HepG2 (cell line): ENCODE results near the gene CRAMP1. TPM values are rescaled to one million over a fixed set of nuclear protein-coding genes. Genes with fewer than 3 reads are reported as not detected.

Experiments used
- ATAC-seq: fragments of 200-7000 bp; cut with Tn5 transposase; 3 replicates; pipeline ENCODE4 v1.9.1; 2020; ENCODE audit warnings: mild to moderate bottlenecking, moderate library complexity
- BruUV-seq: library from RNA; stranded (reverse); fragments of 400-500 nt; replicated peaks from 2 replicates; lab custom pipeline; 2021; lab: Mats Ljungman, UMichigan
- CTCF ChIA-PET: fragments of 300-600 bp; formaldehyde crosslinking; extraction: SDS; loops from one replicate; lab custom pipeline; 2021; ENCODE audit warnings: low total read pairs, inconsistent platforms, low intra/inter-chr PET ratio; lab: Yijun Ruan, JAX
- POLR2A ChIA-PET: fragments of 350-600 bp; sonication (Branson Sonifier 250); formaldehyde crosslinking; loops from one replicate; lab custom pipeline; 2020; ENCODE audit warnings: antibody characterized with exemption, inconsistent platforms; lab: Yijun Ruan, JAX
- DNase-seq: peaks from one replicate; pipeline ENCODE4 v3.0.0-alpha.2; 2015; ENCODE audit warnings: low spot score
- FAIRE-seq: peaks from 3 replicates; lab custom pipeline; 2011; peaks lifted over from hg19 to GRCh38; lab: Jason Lieb, UNC
- H2AFZ ChIP-seq: one replicate; pipeline ENCODE4 v1.6.1; 2011; ENCODE audit warnings: low read length, inconsistent platforms
- H3K27ac ChIP-seq: fragments of 300-600 bp; 3 replicates; pipeline ENCODE4 v1.8.0; 2011; ENCODE audit warnings: mixed run types, mild to moderate bottlenecking, mixed read lengths, low read length, inconsistent platforms; ENCODE audit not compliant: insufficient read depth; ENCODE audit errors: extremely low read length
- H3K27me3 ChIP-seq, 2 experiments: fragments of 200-600 bp in 1 of 2; 2 replicates in 1 of 2; 3 replicates in 1 of 2; pipeline versions ENCODE4 v1.6.0 to v1.8.0; 2011; ENCODE audit warnings: low read length in 2 of 2, mild to moderate bottlenecking in 2 of 2, moderate library complexity in 2 of 2, inconsistent platforms in 1 of 2; ENCODE audit not compliant: insufficient read depth in 2 of 2, control insufficient read depth in 1 of 2
- H3K36me3 ChIP-seq, 2 experiments: fragments of 200-600 bp in 1 of 2; replicated peaks in 1 of 2; 2 replicates in 1 of 2; 3 replicates in 1 of 2; pipeline versions ENCODE4 v1.5.1 to v1.8.0; 2011; ENCODE audit warnings: low read length in 2 of 2, inconsistent platforms in 1 of 2; ENCODE audit not compliant: insufficient read depth in 2 of 2, control insufficient read depth in 1 of 2
- H3K4me1 ChIP-seq: 2 replicates; pipeline ENCODE4 v1.5.1; 2012; ENCODE audit warnings: low read length, inconsistent platforms; ENCODE audit not compliant: insufficient read depth
- H3K4me2 ChIP-seq: 2 replicates; pipeline ENCODE4 v1.6.0; 2011; ENCODE audit warnings: low read depth, low read length, inconsistent platforms
- H3K4me3 ChIP-seq, 3 experiments: fragments of 200-600 bp in 1 of 3; sonication (generic), shearing (Covaris generic) in 1 of 3; replicated peaks in 1 of 3; 2 replicates each; pipeline ENCODE4 v1.5.1; 2011 to 2016; ENCODE audit warnings: low read length in 3 of 3, inconsistent platforms in 2 of 3, low read depth in 2 of 3, mild to moderate bottlenecking in 2 of 3, control low read depth in 1 of 3, mixed read lengths in 1 of 3; ENCODE audit not compliant: insufficient read depth in 1 of 3
- H3K79me2 ChIP-seq: one replicate; pipeline ENCODE4 v1.6.1; 2011; ENCODE audit warnings: low read length, inconsistent platforms; ENCODE audit not compliant: insufficient read depth
- H3K9ac ChIP-seq: 2 replicates; pipeline ENCODE4 v1.6.0; 2011; ENCODE audit warnings: mild to moderate bottlenecking, low read depth, low read length, inconsistent platforms; ENCODE audit not compliant: insufficient read depth
- H3K9me3 ChIP-seq: 2 replicates; pipeline ENCODE4 v1.5.1; 2012; ENCODE audit warnings: mild to moderate bottlenecking, low read length
- H4K20me1 ChIP-seq: 2 replicates; pipeline ENCODE4 v1.6.0; 2011; ENCODE audit warnings: inconsistent platforms, mild to moderate bottlenecking, low read length, moderate library complexity; ENCODE audit not compliant: insufficient read depth
- FOSL2 ChIP-seq: sonication (generic); formaldehyde crosslinking; IDR thresholded peaks from 2 replicates; pipeline ENCODE4 v1.4.0; 2020; ENCODE audit warnings: missing genetic modification reagents
- HNF4A ChIP-seq: sonication (generic); formaldehyde crosslinking; IDR thresholded peaks from 2 replicates; pipeline ENCODE4 v1.4.0; 2020; ENCODE audit warnings: missing genetic modification reagents
- HNF4G ChIP-seq, 2 experiments: sonication (generic) in 1 of 2; formaldehyde crosslinking in 1 of 2; IDR thresholded peaks; 2 replicates each; pipeline versions ENCODE4 v1.4.0 to v1.6.1; 2011 to 2020; ENCODE audit warnings: borderline replicate concordance in 2 of 2, low read depth in 2 of 2, mild to moderate bottlenecking in 2 of 2, low read length in 1 of 2, missing genetic modification reagents in 1 of 2, moderate library complexity in 1 of 2
- KDM5B ChIP-seq: sonication (generic); formaldehyde crosslinking; IDR thresholded peaks from 2 replicates; pipeline ENCODE4 v1.4.0; 2020; ENCODE audit warnings: missing genetic modification reagents, mild to moderate bottlenecking, borderline replicate concordance
- MXI1 ChIP-seq: IDR thresholded peaks from 3 replicates; pipeline ENCODE4 v1.6.1; 2012; ENCODE audit warnings: low read depth, low read length, inconsistent platforms, borderline replicate concordance
- RARA ChIP-seq: IDR thresholded peaks from 2 replicates; pipeline ENCODE4 v1.6.1; 2016; ENCODE audit warnings: missing genetic modification reagents, missing compliant biosample characterization
- ZBTB38 ChIP-seq: sonication (generic); formaldehyde crosslinking; IDR thresholded peaks from 2 replicates; pipeline ENCODE4 v1.5.1; 2020; ENCODE audit warnings: mild to moderate bottlenecking, missing genetic modification reagents
- ZNF687 ChIP-seq: sonication (generic); formaldehyde crosslinking; IDR thresholded peaks from 2 replicates; pipeline ENCODE4 v1.5.1; 2020; ENCODE audit warnings: mild to moderate bottlenecking, missing genetic modification reagents, moderate library complexity
- WGBS: methylation state at CpG from one replicate; pipeline ENCODE4 v1.1.6; 2017; ENCODE audit warnings: low lambda C conversion rate; 5-methylcytosine and 5-hydroxymethylcytosine counted together
- in situ Hi-C: cut with HindIII; loops from 2 replicates; pipeline ENCODE4 v1.10.0; 2017; ENCODE audit warnings: low pct_unique_long_range_greater_than_20kb; ENCODE audit not compliant: extremely low pct_ligation_motif_present
- intact Hi-C: fragments of 100-400 bp; cut with micrococcal nuclease; formaldehyde crosslinking; loops from one replicate; pipeline ENCODE4 v1.10.0; 2022; ENCODE audit not compliant: unreplicated experiment
- polyA plus RNA-seq, 8 experiments: library from polyadenylated mRNA; depleted of rRNA in 3 of 8; stranded (reverse) in 7 of 8; unstranded in 1 of 8; fragments of >200 nt; fragmentation: Illumina TruSeq in 4 of 8; extraction: Trizol in 4 of 8; gene quantifications; 2 replicates each; pipeline versions ENCODE4 v1.2.1 to v1.2.3, GENCODE V29; 2011 to 2016; ENCODE audit warnings: low read depth in 4 of 8, missing spikeins in 1 of 8, mixed read lengths in 1 of 8; ENCODE audit not compliant: insufficient read depth in 1 of 8
- total RNA-seq, 5 experiments: library from RNA; depleted of rRNA; stranded (reverse); fragments of >200 nt; fragmentation: Illumina TruSeq; extraction: Trizol; gene quantifications; 2 replicates each; pipeline ENCODE4 v1.2.3, GENCODE V29; 2016; ENCODE audit warnings: low read depth in 1 of 5

CRAMP1 gene
- total and polyA plus RNA-seq, 2 of the 13 experiments (the other 11 are each of a cell fraction or from before 2014, with no cell fraction given) = 6.8 to 9.7 TPM

DNA sequence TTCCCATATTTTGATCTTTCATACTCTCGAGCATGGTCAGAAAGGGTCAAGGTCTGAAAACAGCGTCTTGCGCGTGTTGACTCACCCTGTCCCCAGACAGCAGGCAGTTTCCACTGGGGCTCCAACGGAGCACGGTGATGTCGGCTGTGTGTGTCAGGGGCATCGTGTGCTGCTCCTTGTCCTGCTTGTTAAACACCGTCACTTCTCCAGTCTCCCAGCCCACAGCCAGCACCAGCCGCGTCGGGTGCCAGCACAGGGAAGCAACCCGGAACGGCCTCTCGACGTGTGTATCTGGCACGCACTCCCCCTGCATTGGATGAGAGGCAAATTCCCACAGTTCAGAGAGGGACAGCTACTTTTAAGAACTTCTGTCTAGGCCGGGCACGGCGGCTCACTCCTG lies 9.9 kb upstream of the CRAMP1 start:
- Histone ChIP-seq H3K36me3 (peaks cover 4 to 17% of the 10 kb centered on the region in 2 experiments; a peak in 4 of 5 replicates), H3K9ac (no peak overlapping the region), H3K4me3 (no peak overlapping the region), H3K4me2 (no peak overlapping the region), H3K9me3 (no peaks in the 10 kb centered on the region), H3K4me1 (peaks cover 28% of the 10 kb centered on the region), H3K27ac (no peak overlapping the region), H4K20me1 (no peaks in the 10 kb centered on the region), H3K27me3 (no peaks in the 10 kb centered on the region; a peak in 1 of 5 replicates), H3K79me2 (no peaks in the 10 kb centered on the region), H2AFZ (no peak overlapping the region)
- CTCF ChIA-PET = no interaction called here
- no peak for FAIRE-seq
- intact Hi-C loops (no loop called here), in situ Hi-C loops (no loop called here)
- no peak for DNase-seq
- TF ChIP-seq ZBTB38 (peak; percentile 80), KDM5B (CRISPR knock-in tag) (no peak), HNF4G (IDR thresholded peaks at IDR 0.05; ENCODE audit: borderline replicate concordance, low read depth, low read length) (no peak), HNF4G (CRISPR knock-in tag; IDR thresholded peaks at IDR 0.05; ENCODE audit: borderline replicate concordance, low read depth) (no peak), ZNF687 (CRISPR knock-in tag) (0 out of 2 replicates have a peak, but pooled peaks have one; percentile 12), HNF4A (CRISPR knock-in tag) (peak; percentile 5; the same call in 1 of the 2 replicates), MXI1 (no peak), RARA (CRISPR knock-in tag) (peak; percentile 32; the same call in 1 of the 2 replicates), FOSL2 (CRISPR knock-in tag) (0 out of 2 replicates have a peak, but pooled peaks have one; percentile 17)
- POLR2A ChIA-PET = no interaction called here
- BruUV-seq = no TSS peak
- peak; percentile 38; the same call in 2 of the 3 replicates for ATAC-seq
- 93% methylated on average over 20 of the region's 20 CpGs for WGBS
